Measurements from ENCODE around the gene PHF19. TPM values are rescaled to one million over a fixed set of nuclear protein-coding genes. Genes with fewer than 3 reads are reported as not detected.

PHF19 gene
- total and polyA plus RNA-seq, 10 of the 15 experiments (the other 5 are each of a cell fraction or from before 2014, with no cell fraction given), result 26.0 to 133 (median 87.7) TPM

- no TSS peak for BruUV-seq (replicated peaks)
- WGBS (ENCODE audit: insufficient coverage, insufficient replicate concordance, low lambda C conversion rate, missing lambda C conversion rate), result 47% methylated on average over 11 of the region's 12 CpGs
- RAD21 ChIA-PET (ENCODE audit: unreplicated experiment), result interaction anchor here (0.9 to 2.8 kb wide), 5 partner anchors 18 to 33 kb away, joined by 3 to 8 read pairs (median 4); no protein-coding TSS in a partner anchor
- Histone ChIP-seq H4K20me1 (ENCODE audit: control insufficient read depth, insufficient read depth) (no peaks in the 10 kb centered on the region), H2AFZ (ENCODE audit: control insufficient read depth, low read depth, low read length) (no peak overlapping the region), H3K4me2 (ENCODE audit: control insufficient read depth, insufficient read depth) (no peak overlapping the region), H3K27ac (ENCODE audit: control insufficient read depth, insufficient read depth) (no peak overlapping the region), H3K79me2 (ENCODE audit: control insufficient read depth, insufficient read depth, low read length) (no peaks in the 10 kb centered on the region), H3K9ac (ENCODE audit: control insufficient read depth, insufficient read depth, low read length) (no peak overlapping the region), H3K27me3 (replicated peaks in 1 of 2; ENCODE audit: control insufficient read depth in 2 of 2, insufficient read depth in 2 of 2, low read length in 1 of 2) (no peaks in the 10 kb centered on the region), H3K4me3 (no peak overlapping the region), H3K36me3 (ENCODE audit: control insufficient read depth in 2 of 2, insufficient read depth in 2 of 2, low read length in 1 of 2) (peaks cover 18 to 32% of the 10 kb centered on the region in 2 experiments), H3K4me1 (ENCODE audit: control insufficient read depth, insufficient read depth, low read length) (peaks cover 44% of the 10 kb centered on the region), H3K9me3 (replicated peaks; ENCODE audit: control insufficient read depth, insufficient read depth, low read length) (no peaks in the 10 kb centered on the region)
- ATAC-seq (0 out of 3 replicates have a peak, but pooled peaks have one; percentile 1), FAIRE-seq (no peak), DNase-seq (ENCODE audit: low read depth, low spot score) (no peak)
- SMC1A ChIA-PET (ENCODE audit: uncharacterized antibody, unreplicated experiment), result interaction anchor here (1.1 to 23.6 kb wide), 5 partner anchors 9 to 33 kb away, joined by 3 to 522 read pairs (median 4); partner anchors contain the start of gene TRAF1
- in situ Hi-C loops (cut with MboI), result no loop called here
- intact Hi-C loops (cut with micrococcal nuclease; ENCODE audit: unreplicated experiment), result no loop called here
- POLR2A ChIA-PET, result interaction anchor here (1.1 to 2.3 kb wide), 6 partner anchors 9 to 32 kb away, joined by 3 to 9 read pairs (median 4); no protein-coding TSS in a partner anchor
- CTCF ChIA-PET, result interaction anchor here (1.0 to 2.2 kb wide), 8 partner anchors 11 to 35 kb away, joined by 3 to 8 read pairs (median 4); no protein-coding TSS in a partner anchor
- TF ChIP-seq YY1 (IDR thresholded peaks at IDR 0.05; ENCODE audit: low read depth, low read length) (no peak), FOXK2 (IDR thresholded peaks at IDR 0.05) (no peak), SRF (IDR thresholded peaks at IDR 0.05; ENCODE audit: low read depth in 2 of 2, low read length in 2 of 2) (no peak), CBX3 (IDR thresholded peaks at IDR 0.05; ENCODE audit: borderline replicate concordance, low read depth) (no peak), TARDBP (IDR thresholded peaks at IDR 0.05; ENCODE audit: borderline replicate concordance) (0 out of 2 replicates have a peak, but pooled peaks have one; percentile 44), NFXL1 (IDR thresholded peaks at IDR 0.05; ENCODE audit: borderline replicate concordance) (no peak), ATF3 (IDR thresholded peaks at IDR 0.05; ENCODE audit: borderline replicate concordance, extremely low read depth, low read depth, low read length) (no peak), NRF1 (conservative IDR thresholded peaks at IDR 0.05; ENCODE audit: low read depth, low read length) (no peak), BACH1 (IDR thresholded peaks at IDR 0.05; ENCODE audit: borderline replicate concordance) (no peak), MTA3 (IDR thresholded peaks at IDR 0.05; ENCODE audit: borderline replicate concordance, low read length) (no peak), TCF3 (IDR thresholded peaks at IDR 0.05; ENCODE audit: borderline replicate concordance, insufficient read depth, low read depth, low read length) (no peak), KDM1A (IDR thresholded peaks at IDR 0.05; ENCODE audit: borderline replicate concordance) (no peak), BCL3 (IDR thresholded peaks at IDR 0.05; ENCODE audit: borderline replicate concordance, insufficient read depth, low read depth, low read length, poor library complexity, severe bottlenecking) (peak; percentile 43), POU2F2 (IDR thresholded peaks at IDR 0.05; ENCODE audit: borderline replicate concordance, low read depth, low read length) (no peak; the same call in 2 of the 3 replicates), SKIL (IDR thresholded peaks at IDR 0.05; ENCODE audit: low read depth, poor library complexity, severe bottlenecking) (no peak), RELB (IDR thresholded peaks at IDR 0.05; ENCODE audit: low read depth) (no peak), RUNX3 (IDR thresholded peaks at IDR 0.05; ENCODE audit: low read length) (no peak), RAD51 (IDR thresholded peaks at IDR 0.05) (no peak)
Observed at GRCh38 chr9:120901755-120902568, 25.0 kb upstream of the PHF19 start.

All from GM12878 (cell line).